GM18508 (cell line): ENCODE measurements around the gene STK39.
A peak's percentile ranks its signal among the peaks of the same experiment; 100 is the strongest.
"Not testable (repeated sequence)": the region's sequence is repeated elsewhere in the genome, so short reads cannot be mapped to it uniquely, and the experiment has no call there.

Experiments
- ATAC-seq: cut with Tn5 transposase; IDR thresholded peaks from one replicate; pipeline ENCODE4 v1.9.1; 2021; ENCODE audit warnings: moderate number of reproducible peaks; ENCODE audit not compliant: insufficient read depth, unreplicated experiment

Gene STK39

DNA sequence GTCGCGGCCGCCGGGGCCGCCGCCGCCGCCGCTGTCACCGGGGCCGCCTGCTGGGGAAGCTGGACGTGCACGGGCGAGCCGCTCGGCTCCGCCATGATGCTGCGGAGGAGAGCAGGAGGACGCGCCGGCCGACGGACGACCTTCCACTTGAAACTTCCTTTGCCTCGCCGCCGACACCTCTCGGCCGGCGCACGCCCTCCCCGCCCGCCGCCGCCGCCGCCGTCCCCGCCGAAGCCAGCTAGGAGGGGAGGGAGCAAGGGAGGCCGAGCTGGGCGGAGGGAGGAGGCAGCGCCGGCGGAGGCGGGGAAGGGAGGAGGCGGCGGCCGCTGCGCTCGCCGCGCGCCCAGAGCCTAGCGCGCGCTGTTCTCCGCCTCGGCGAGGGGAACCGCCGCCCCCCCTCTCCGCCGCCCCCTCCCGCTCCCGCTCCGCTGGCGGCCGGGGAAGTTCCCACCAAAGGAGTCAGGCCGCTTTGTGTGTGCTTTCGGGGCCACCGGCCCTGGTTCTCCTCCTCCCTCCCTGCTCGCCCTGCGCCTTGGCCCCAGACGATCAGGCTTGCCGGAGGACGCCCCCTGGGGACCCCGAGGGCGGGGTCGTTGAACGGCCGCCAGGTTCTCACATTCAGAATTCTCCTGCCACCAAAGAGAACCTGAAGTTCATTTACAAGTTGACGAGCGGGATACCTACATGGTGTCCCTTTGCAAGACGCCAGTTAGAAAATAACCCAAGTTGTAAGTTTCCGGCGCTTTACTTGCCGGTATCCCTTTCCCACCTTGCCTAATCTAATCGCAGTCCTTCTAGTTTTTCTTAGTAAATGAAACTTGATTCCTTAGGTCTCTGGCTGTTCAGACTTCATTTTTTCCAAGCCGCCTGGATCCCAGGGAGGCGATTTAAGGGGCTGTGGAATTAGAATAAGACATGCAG is at the start of gene STK39:
STK39 (minus strand) TSS at position 255 of the 921 bp plus-strand sequence; CDS start at position 95, 160 bp downstream.
- ATAC-seq, result peak; percentile 40

DNA sequence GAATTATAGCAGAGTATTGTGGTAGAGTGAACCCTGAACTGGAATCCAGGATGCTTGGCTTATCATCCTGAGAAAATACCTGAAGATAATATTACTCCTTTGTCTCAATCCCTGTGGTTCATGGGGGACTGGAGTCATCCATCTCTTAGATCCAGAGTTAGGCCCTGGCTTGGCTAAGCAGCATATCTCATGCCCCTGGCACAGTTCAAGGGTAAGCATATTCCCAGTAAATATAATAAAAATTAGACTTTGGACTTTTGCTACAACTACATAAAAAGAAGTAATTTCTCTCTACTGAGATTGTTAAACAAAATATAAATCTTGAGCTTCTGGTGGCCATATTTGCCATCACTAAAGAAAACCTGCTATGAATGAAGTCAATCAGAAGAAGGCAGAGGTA is 47.7 kb upstream of the STK39 start:
- ATAC-seq, result no peak

DNA sequence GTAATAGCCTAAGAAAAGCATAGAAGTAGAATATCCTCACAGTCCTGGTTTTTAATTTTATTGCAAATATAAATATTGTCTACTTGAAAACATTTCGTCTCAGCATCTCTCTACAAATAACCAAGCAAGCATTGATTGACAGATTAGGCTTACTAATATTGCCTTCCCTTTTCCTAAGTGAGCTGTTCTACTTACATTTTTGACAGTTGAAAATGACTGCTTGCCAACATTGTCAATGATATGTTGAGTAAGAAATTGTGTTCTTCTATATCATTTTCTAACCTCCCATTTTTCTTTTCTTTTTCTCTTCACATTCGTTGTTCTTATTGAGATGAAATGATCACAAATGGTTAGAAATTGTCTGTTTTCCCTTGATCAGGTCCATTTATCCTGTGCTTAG is 47.0 kb upstream of the STK39 start:
- ATAC-seq, result no peak

DNA sequence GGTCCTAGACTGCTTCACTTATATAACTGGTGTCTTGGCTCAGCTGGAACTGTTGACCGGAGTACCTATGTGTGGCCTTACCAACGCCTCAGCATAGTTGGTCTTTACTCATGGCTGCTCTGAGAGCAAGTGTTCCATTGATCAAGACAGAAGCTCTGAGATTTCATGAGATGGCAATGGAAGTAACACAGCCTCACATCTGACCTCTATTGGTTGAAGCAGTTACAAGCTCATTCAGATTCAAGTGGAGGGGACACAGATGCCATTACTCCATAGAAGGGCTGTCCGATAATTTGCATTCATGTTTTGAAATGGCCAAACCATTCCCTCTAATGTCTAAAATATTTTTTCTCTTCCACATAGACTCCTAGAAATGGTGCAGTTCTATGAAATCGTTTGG is 46.4 kb upstream of the STK39 start:
- ATAC-seq, result no peak

DNA sequence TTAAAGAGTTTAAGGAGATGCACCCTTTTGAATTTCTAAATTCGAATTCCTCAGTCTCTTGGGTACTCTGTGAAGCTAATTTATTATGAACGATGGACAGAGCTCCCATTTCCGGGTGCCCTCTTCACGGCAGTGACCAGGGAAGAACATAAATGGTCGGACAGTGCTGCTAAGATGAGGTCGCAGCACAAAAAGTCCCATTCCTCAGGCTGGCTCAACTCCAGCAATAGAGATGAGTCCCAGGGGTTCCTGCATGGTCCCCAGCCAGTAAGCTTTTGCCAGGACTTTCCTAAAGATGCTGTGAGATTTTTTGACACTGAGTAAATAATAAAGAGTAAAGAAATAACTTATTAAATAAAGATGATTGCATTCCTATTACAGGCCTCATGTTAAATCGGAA is 43.0 kb upstream of the STK39 start:
- ATAC-seq, result no peak

DNA sequence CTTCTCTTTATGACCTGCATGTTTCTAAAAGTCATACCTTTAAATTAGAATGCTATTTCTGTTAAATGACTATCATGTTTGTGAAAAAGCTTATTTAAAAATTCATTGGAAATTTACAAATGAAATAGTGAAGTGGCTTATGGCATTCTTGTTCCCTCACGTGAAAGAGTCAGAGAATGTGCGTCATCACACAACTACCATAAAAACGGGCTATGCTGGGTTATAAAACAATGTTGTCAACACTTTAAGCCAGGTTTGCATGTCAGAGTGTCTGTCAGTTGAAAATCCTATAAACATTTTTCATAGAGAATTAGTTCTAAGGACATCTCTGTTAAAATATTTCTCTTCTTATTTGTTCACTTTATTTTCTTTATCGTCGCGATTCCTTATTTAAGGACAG is 42.5 kb upstream of the STK39 start:
- no peak for ATAC-seq

DNA sequence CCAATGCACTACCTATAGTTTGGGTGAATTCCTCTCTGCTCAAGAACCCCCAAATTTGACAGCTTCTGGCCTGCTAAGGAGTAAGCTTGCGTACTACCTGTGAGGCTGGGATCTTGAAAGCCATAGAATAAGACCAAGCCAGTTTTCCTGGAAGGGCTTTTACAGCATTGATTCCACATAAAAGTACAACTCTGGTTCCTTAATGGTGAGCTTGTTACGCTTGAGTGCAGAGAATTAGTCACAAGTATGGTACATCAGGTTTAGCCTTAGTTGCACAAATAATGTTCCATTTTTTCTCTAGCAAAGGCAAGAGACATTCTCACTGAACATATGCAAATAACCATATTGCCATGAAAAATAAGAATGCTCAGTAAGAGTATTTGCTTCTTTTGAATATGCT is 39.1 kb upstream of the STK39 start:
- ATAC-seq, result no peak

DNA sequence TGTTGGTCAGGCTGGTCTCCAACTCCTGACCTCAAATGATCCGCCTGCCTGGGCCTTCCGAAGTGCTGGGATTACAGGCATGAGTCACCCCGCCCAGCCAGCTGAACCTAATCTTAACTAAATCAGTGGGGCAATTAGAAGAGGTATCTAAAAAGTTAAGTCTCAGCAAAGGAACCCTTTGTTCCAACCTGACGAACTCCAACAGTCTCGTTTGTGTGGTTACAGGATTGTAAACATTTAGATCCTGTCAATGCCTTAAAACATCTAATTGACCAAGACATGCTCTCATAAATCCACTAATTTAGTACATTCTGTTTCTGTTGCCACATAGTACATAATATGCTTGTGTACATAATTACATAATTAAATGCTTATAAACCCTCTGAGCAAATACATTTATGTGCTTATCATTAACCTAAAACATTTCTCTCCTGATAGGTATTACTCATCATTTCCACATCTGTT is 31.1 kb upstream of the STK39 start:
- no peak for ATAC-seq

DNA sequence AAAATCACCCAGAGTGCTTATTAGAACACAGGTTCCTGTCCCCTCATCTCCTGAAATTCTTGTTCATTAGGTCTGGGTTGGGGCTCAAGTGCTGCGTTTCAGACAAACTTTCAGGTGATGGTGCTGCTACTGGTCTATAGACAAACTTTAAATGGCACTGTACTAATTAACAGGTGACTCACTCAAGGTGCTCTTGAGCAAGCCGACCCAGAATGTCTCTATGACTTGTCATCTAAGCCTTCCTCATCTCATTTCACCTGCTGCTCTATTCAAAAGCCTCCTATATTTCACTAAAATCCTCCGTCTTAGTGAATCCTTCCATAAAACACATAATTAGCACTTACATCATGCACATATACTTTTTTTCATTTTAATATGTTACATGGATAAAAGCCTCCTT is 29.9 kb upstream of the STK39 start:
- no peak for ATAC-seq

DNA sequence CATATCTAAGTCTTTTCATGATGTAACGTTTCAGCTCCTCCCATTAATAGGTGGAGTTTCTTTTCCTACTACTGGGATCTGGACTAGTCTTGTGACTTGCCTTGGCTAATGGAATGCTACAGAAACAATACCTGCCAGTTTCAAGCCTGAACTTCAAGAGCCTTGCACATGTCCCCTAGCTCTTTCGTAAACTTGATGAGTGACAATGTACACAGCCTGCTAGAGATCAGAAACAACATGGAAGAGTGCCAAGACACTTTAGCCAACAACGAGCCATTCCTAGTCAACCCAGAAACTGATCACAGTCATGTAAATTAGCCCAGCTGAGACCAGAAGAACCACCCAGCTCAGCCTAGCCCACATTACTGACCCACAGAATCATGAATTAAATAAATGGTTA is 24.8 kb upstream of the STK39 start:
- no peak for ATAC-seq

DNA sequence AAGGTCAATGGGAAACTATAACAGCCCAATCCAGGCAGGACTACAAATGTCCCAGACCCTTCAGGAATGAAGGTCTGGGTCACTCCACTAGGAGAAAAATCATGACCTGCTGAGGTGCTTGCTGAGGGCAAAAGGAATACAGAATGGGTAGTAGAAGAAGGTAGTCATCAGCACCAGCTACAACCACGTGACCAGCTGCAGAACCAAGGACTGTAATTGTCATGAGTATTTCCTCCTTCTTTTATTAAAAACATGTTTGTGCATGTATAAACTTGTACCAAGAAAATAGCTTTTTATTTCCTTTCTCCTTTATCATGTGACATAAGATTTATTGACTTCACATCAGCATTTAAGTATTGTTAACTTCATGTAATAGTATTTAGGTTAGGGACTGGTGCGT is 15.5 kb upstream of the STK39 start:
- not testable (repeated sequence) for ATAC-seq

DNA sequence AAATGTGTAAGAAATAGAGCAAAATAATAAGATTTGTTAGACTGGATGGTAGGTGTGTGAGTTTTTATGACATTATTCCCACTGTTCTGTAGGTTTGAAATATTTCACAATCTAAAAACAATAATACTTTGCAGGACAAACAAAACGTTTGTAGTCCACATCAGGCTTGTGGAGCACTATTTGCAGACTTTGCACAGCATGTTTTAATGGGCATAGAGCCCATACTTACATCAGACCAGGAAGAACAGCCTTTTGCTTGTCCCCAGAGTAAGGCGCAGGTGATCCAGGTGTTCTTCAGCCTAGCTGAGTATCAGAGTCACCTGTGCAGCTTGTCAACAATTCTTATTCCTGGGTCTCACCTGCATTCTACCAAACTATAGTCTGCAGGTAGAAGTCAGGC is 9.1 kb upstream of the STK39 start:
- no peak for ATAC-seq

DNA sequence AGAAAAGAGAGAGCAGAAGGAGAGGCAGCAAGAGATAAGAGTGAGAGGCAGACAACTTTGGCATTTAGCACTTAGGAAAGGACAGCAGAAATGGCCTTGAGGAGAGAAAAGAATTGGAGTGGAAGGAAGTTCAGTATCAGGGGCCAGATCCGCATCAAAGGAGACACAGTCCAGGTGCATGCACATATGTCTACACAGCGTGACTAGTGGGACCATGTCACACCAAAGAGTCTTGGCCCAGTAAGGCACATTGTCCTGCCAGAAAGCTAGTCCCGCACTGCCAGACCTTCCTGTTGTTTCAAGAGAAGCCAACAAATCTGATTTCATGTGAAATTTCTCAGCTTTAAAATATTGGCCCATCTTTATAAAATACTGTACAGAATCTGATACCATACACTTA is 8.5 kb upstream of the STK39 start:
- ATAC-seq, result no peak

DNA sequence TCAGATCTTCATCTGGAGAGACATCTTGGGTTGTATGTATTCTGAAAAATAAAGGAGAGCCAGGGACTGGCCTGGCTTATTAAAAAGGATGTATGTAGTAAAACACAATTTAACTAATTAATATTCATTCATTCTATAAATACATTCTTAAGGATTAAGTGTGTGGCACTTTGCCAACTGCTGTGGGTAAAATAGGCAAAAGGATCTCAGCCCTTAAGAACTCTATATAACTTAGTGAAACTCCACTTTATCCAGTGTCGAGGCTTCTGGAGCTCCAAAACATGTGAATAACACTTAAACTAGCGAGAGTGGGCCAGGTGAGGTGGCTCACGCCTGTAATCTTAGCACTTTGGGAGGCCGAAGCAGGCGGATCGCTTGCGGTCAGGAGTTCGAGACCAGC is 7.7 kb upstream of the STK39 start:
- no peak for ATAC-seq

DNA sequence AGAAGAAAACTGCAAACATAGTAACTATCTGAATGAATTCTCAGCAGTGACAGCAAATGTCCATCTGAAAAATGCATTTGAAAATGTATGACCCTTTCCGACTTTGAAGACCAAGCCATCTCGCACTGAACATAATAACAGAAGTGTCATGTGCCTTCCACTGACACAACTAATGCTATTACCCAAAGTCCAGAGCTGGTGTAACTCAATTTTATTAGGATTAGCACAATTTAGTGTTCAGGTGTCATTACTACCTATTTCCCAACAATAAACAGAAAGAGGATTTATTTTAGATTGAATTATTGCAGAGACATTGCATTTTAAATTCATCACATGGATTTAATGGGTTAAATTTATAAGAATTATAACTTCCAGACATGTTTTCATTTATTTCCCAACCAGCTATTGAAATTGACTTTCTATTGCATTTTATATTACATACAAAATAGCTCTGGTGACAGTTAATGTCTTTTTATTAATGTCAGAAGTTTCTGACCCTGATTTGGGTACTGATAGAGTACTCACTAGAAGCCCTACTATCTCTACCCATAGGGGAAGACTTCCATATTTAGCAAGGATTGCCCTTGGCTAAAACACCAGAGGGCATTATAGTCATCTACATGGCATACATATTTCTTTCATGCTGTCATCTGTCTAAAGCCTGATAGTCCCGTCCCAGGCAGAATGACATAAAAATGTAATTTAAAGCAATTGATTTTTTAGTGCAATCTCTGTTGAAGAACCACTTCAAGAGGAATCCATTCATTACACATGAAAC is 7.0 kb upstream of the STK39 start:
- ATAC-seq, result no peak

DNA sequence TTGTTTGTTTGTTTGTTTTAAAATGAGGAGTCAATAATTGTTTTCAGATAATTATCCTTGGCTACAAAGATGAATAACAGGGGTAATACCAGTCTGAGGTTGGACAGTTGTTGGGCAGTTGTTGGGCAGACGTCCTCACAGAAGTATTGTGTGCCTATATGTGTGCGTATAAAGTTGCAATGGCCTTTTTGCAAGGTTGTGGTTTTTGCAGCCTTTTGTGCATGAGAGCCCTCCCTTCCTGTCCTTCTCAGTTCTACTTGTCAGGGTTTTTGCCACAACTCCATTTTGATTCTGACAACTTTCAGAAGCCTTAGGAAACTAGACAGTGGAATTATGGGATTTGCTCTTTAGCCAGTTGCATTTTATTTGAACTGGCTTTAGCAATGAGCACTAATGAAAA is 6.0 kb upstream of the STK39 start:
- no peak for ATAC-seq

DNA sequence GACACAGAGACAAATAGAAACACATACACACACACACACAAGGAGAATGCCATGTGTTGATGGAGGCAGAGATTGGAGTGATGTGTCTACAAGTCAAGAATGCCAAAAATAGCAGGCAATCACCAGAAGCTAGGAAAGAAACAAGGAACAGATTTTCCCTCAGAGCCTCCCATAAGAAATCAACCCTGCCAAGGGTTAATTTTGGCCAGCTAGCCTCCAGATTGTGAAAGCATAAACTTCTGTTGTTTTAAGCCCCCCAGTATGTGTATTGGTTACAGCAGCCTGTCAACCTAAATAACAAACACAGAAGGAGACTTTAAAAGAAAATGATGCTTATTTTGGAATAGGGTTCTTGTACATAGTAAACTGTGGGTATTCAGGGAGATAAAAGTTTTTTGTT is 5.6 kb upstream of the STK39 start:
- no peak for ATAC-seq

DNA sequence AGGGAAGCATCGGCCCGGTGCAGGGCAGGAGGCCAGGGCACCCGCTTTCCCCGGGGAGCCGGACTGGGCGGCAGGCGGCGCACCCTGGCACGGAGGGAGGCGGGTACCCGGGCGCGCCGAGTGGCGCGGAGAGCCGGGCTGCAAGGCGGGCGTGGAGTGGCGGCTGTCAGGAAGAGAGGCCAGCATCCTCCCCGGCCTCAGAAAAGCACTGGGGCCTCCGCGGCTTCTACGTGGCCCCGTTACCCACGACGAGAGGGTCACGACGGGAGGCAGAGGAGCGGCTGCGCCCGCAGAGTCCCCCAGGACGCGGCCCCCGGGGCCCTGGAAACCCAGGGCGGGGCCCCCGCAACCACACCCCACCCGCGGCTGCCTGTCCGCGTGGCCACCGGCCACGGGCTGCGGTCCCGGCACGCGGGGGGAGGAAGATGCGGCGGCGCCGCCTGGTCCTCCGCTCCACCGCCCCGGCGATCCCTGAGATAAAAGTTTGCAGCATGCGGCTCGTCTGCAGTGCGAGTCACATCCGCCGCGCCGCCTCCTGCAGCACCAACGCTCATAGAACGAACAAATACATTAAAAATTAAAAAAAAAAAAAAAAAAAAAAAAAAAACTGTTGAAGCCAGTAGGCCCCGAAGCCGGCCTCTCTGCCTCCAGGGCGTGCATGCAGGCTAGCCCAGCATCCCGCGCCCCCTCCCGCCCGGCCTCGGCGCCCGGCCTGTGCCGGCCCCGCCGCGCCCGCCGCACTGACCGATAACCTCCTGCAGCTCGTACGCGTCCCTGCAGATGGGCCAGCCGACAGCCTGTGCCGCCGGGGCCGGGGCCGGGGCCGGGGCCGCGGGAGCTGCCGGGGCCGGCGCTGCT is 683 bp downstream of the STK39 start:
- ATAC-seq, result peak; percentile 46

DNA sequence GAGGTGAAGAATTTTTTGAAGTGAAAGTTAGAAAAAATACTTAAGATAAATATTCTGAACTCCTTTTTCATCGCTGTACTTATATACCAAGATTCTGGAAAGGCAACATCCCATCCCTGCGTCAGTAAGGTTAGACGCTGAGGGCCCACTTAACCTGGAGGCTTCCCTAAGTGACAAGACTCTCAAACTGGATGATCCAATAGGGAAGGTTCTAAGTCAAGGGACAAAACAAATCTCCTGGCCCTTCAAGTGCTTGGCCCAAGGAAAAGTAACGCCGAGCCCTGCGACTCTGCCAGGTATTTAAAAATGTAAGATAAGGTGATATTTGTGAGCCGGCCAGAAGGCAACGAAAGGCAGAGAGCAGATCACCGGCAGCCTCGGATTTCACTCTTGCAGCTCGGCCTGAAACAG is 1.3 kb downstream of the STK39 start:
- no peak for ATAC-seq

DNA sequence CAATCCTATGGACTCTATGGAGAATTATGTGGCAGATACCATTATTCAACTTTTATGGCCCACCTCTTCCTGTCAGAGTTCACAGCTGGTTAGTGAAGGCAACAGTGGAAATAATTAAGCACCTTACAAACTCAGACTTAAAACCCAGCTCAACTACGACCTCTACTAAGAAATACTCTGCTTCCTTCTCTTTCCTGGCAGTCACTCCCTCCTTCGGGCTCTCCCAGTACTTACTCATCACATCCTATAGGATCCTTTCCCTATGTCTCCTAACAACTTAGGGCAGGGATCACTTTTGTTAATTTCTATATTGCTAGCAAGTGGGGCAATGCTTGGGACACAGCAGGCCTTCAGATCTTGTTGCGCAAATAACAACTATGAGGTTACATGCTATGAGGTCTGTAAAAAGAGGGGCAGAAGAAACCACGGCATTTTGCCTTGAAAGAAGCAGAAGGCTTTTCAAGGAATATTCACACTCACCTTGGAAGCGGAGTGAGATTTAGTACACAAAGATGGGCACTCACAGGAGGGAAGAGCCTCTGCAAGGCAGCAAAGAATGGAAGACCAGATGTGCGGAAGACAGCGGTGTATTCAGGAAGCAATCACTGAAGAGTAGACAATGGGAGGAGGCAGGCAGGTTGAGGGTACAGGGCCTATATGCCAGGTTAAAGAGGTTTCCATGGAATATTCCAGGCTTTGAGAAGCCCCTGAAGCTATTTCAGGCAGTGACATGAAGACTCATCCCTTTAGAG is 2.1 kb downstream of the STK39 start:
- no peak for ATAC-seq
